ENCODE measurements around the gene PAPSS1.
"Not testable (repeated sequence)": the region's sequence is repeated elsewhere in the genome, so short reads cannot be mapped to it uniquely, and the experiment has no call there.

The PAPSS1 gene

GRCh38 chr4:107685740-107686139 is 34.3 kb downstream of the PAPSS1 start:
- no peak for DNase-seq

- no peak for DNase-seq
These were observed 36.2 kb downstream of the PAPSS1 start for GRCh38 chr4:107683873-107684272.

- DNase-seq, result no peak
These were observed 37.7 kb downstream of the PAPSS1 start for GRCh38 chr4:107682306-107682705.

- DNase-seq, result no peak
These were observed 51.0 kb downstream of the PAPSS1 start for GRCh38 chr4:107669068-107669467.

- DNase-seq, result no peak
These were observed 53.9 kb downstream of the PAPSS1 start for GRCh38 chr4:107666134-107666533.

- no peak for DNase-seq
These were observed 55.0 kb downstream of the PAPSS1 start for GRCh38 chr4:107665001-107665400.

GRCh38 chr4:107658400-107659336 is 61.4 kb downstream of the PAPSS1 start:
- DNase-seq, result no peak

GRCh38 chr4:107655289-107655688 is 64.7 kb downstream of the PAPSS1 start:
- no peak for DNase-seq

- DNase-seq, result no peak
These were observed 65.3 kb downstream of the PAPSS1 start for GRCh38 chr4:107654694-107655093.

- DNase-seq, result not testable (repeated sequence)
These were observed 68.6 kb downstream of the PAPSS1 start for GRCh38 chr4:107651408-107651807.

GRCh38 chr4:107650251-107650650 is 69.8 kb downstream of the PAPSS1 start:
- no peak for DNase-seq

- DNase-seq, result no peak
These were observed 71.6 kb downstream of the PAPSS1 start for GRCh38 chr4:107648178-107648991.

- DNase-seq, result no peak
These were observed 72.4 kb downstream of the PAPSS1 start for GRCh38 chr4:107647591-107647990.

- no peak for DNase-seq
These were observed 74.4 kb downstream of the PAPSS1 start for GRCh38 chr4:107645604-107646003.

GRCh38 chr4:107643021-107643420 is 77.0 kb downstream of the PAPSS1 start:
- no peak for DNase-seq

GRCh38 chr4:107640878-107641277 is 79.2 kb downstream of the PAPSS1 start:
- DNase-seq, result no peak

- DNase-seq, result no peak
These were observed 79.8 kb downstream of the PAPSS1 start for GRCh38 chr4:107640197-107640596.

- DNase-seq, result no peak
These were observed 84.3 kb downstream of the PAPSS1 start for GRCh38 chr4:107635735-107636134.

- DNase-seq, result no peak
These were observed 88.5 kb downstream of the PAPSS1 start for GRCh38 chr4:107631560-107631959.

- no peak for DNase-seq
These were observed 89.8 kb downstream of the PAPSS1 start for GRCh38 chr4:107630185-107630705.

GRCh38 chr4:107629318-107629717 is 90.7 kb downstream of the PAPSS1 start:
- no peak for DNase-seq

GRCh38 chr4:107625391-107625902 is 94.6 kb downstream of the PAPSS1 start:
- DNase-seq, result no peak

GRCh38 chr4:107624024-107624423 is 96.0 kb downstream of the PAPSS1 start:
- DNase-seq, result no peak
